GM12873 (cell line): ENCODE results near the gene ILDR1.

Source experiments
- CTCF ChIP-seq: IDR thresholded peaks from 2 replicates; pipeline ENCODE4 v1.5.1; 2012; ENCODE audit warnings: low read depth, mild to moderate bottlenecking, moderate library complexity, low read length, control low read depth; ENCODE audit not compliant: insufficient read depth; ENCODE audit errors: missing control alignments

ILDR1 gene

GRCh38 chr3:121989943-121990342, 32.1 kb downstream of the ILDR1 start:
- TF ChIP-seq CTCF = peak; percentile 11

GRCh38 chr3:121988146-121988545, 33.9 kb downstream of the ILDR1 start:
- TF ChIP-seq CTCF = no peak

GRCh38 chr3:121985846-121986245, 36.2 kb downstream of the ILDR1 start:
- TF ChIP-seq CTCF = no peak

- no peak for TF ChIP-seq CTCF
These were observed 40.6 kb downstream of the ILDR1 start for GRCh38 chr3:121981473-121981872.

- TF ChIP-seq CTCF = no peak
These were observed 41.6 kb downstream of the ILDR1 start for GRCh38 chr3:121980450-121980796.

- TF ChIP-seq CTCF = no peak
These were observed 42.2 kb downstream of the ILDR1 start for GRCh38 chr3:121979734-121980449.

GRCh38 chr3:121979246-121979645, 42.8 kb downstream of the ILDR1 start:
- no peak for TF ChIP-seq CTCF

- no peak for TF ChIP-seq CTCF
These were observed 45.3 kb downstream of the ILDR1 start for GRCh38 chr3:121976727-121977126.
